C4-2B (cell line): ENCODE measurements around the gene COL2A1.

Experiments used
- H3K27ac ChIP-seq: fragments of 450-650 bp; 2 replicates; pipeline ENCODE4 v1.5.1; 2017
- ZFX ChIP-seq: fragments of 450-650 bp; IDR thresholded peaks from 2 replicates; pipeline ENCODE4 v1.6.1; 2017
- TF ChIP-seq, protein P1 (sequence below): fragments of 450-650 bp; conservative IDR thresholded peaks from 2 replicates; pipeline ENCODE4 v1.5.1; 2017; ENCODE audit warnings: mild to moderate bottlenecking

COL2A1 gene

GRCh38 chr12:47946413-47947323 is 57.6 kb downstream of the COL2A1 start:
- H3K27ac ChIP-seq, result peak overlapping the region; percentile 55

GRCh38 chr12:47945341-47945728 is 58.9 kb downstream of the COL2A1 start:
- peak overlapping the region; percentile 45 for H3K27ac ChIP-seq
- TF ChIP-seq ZFX, result no peak
- TF ChIP-seq, protein P1, sequence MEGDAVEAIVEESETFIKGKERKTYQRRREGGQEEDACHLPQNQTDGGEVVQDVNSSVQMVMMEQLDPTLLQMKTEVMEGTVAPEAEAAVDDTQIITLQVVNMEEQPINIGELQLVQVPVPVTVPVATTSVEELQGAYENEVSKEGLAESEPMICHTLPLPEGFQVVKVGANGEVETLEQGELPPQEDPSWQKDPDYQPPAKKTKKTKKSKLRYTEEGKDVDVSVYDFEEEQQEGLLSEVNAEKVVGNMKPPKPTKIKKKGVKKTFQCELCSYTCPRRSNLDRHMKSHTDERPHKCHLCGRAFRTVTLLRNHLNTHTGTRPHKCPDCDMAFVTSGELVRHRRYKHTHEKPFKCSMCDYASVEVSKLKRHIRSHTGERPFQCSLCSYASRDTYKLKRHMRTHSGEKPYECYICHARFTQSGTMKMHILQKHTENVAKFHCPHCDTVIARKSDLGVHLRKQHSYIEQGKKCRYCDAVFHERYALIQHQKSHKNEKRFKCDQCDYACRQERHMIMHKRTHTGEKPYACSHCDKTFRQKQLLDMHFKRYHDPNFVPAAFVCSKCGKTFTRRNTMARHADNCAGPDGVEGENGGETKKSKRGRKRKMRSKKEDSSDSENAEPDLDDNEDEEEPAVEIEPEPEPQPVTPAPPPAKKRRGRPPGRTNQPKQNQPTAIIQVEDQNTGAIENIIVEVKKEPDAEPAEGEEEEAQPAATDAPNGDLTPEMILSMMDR, result no peak

More at GRCh38 chr12:47946413-47947323, 57.6 kb downstream of the COL2A1 start:
- no peak for TF ChIP-seq ZFX
- TF ChIP-seq, protein P1, result no peak

- no peak for TF ChIP-seq ZFX
- TF ChIP-seq, protein P1, result no peak
- H3K27ac ChIP-seq, result peak overlapping the region; percentile 45
Observed at GRCh38 chr12:47944685-47945340, 59.5 kb downstream of the COL2A1 start.

DNA sequence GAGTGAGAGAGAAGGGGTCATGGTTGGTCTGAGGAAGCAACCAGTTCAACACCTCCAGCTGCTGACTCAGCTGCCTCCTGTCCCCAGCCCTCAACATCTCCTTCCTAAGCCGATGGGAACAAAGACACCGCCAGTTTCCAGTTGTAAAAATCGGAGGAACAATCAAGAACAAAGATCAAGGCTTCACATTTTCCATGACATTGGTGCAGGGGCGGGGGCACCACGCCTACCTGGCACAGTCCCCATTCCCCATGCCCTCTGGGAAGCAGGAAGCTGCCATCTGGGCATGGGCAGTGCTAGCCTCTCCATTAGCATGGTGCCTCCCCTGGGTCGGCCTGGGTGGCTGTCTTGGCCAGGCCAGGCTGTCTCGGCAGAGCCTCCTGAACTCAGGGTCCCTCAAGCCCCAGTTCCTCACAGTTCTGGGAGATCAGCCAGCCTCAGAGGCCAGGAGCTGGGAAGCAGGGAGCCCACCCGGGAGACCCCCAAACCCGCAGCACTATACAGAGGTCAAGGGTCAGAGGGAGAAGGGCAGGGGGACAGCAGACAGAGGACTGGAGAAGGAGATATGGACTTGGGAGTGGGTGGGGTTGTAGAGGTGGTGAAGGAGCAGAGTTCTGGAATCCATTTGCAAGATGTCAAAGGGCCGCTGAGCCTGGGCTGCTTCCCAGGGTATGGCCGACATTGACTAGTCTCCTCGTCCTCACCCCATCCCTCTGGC is 60.5 kb downstream of the COL2A1 start:
- TF ChIP-seq, protein P1, result no peak
- TF ChIP-seq ZFX, result no peak
- H3K27ac ChIP-seq, result peak overlapping the region; percentile 24

- TF ChIP-seq ZFX, result no peak
- TF ChIP-seq, protein P1, result peak; percentile 8; the same call in 1 of the 2 replicates
- peak overlapping the region; percentile 24; the same call in 1 of the 2 replicates for H3K27ac ChIP-seq
Observed at GRCh38 chr12:47942614-47943225, 61.6 kb downstream of the COL2A1 start.

DNA sequence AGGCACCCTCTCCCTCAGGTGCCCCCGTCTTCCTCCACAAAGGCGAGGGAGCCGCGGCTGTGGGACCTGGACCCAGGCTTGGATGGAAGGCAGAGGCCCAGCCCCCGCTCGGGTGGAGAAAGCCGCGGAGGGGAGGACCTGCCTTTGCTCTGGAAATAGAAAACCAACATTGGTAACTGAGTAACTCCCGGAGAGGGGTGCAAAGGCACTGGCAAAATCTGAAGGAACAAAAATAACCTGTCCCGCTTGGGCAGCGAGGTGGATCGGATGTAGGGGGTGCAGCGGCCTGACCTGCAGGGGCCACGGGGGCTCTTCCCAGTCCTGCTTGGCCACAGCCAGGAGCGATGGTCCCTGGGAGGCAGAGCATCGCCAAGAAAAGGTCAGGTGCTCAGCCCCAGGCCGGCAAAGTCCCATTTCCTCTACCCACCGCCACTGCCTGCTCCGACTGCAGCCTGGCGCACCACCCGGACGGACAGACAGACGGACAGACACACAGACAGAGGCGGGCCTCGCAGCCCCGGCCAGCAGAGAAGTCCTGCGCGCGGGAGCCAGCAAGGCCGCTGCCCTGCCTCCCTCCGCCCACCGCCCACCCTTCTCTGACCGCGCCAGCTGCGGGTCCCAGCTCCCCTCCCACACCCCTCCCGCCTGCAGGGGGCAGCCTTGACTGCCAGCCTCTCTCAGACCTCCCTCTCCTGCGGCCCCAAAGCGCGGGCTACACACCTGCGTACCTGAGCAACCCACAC is 62.2 kb downstream of the COL2A1 start:
- no peak overlapping the region for H3K27ac ChIP-seq
- TF ChIP-seq, protein P1, result no peak; the same call in 1 of the 2 replicates
- TF ChIP-seq ZFX, result no peak
